Fibroblast of lung (primary cell): ENCODE results near the gene EPS8.

Experiments
- CTCF ChIP-seq, 2 donors: IDR thresholded peaks in 1 of 2; conservative IDR thresholded peaks in 1 of 2; 1 replicate in 1 of 2; 2 replicates in 1 of 2; pipeline ENCODE4 v1.5.1; 2011 to 2012; ENCODE audit warnings: low read length in 2 of 2, control low read depth in 1 of 2, inconsistent platforms in 1 of 2, low read depth in 1 of 2, mild to moderate bottlenecking in 1 of 2
- EZH2 ChIP-seq: IDR thresholded peaks from 2 replicates; pipeline ENCODE4 v1.5.1; 2012; ENCODE audit warnings: low read length, control low read depth, mild to moderate bottlenecking; ENCODE audit errors: missing control alignments

- TF ChIP-seq CTCF (conservative IDR thresholded peaks at IDR 0.05 in 1 of 2, IDR thresholded peaks at IDR 0.05 in 1 of 2; ENCODE audit: low read depth in 1 of 2, low read length in 2 of 2) (no peak), EZH2 (no peak)
These were observed 180.8 kb downstream of the EPS8 start for GRCh38 chr12:15608406-15608805.
